Activated CD8-positive, alpha-beta memory T cell treated with anti-CD3 and anti-CD28 coated beads for 36 hours (primary cell): Measurements from ENCODE around the gene NAV2. TPM values are rescaled to one million over a fixed set of nuclear protein-coding genes. Genes with fewer than 3 reads are reported as not detected.

ENCODE experiments used
- CTCF ChIA-PET: fragments of 350-600 bp; sonication (Branson Sonifier 250); formaldehyde crosslinking; loops from one replicate; lab custom pipeline; 2021; ENCODE audit warnings: antibody characterized with exemption; lab: Charles Lee
- POLR2A ChIA-PET: fragments of 350-600 bp; sonication (Branson Sonifier 250); formaldehyde crosslinking; loops from one replicate; lab custom pipeline; 2021; ENCODE audit warnings: antibody characterized with exemption; lab: Charles Lee
- total RNA-seq, 2 experiments: library from RNA; stranded (reverse); gene quantifications; one replicate each; pipeline ENCODE4 v1.2.3, GENCODE V29; 2021

Gene NAV2
- total RNA-seq, result under 1 TPM; 0.23 to 0.25 TPM

- ChIA-PET POLR2A (interaction anchor here (0.6 to 1.0 kb wide), 2 partner anchors 11 to 293 kb away, joined by 4 to 6 read pairs; no protein-coding TSS in a partner anchor), CTCF (no interaction called here)
Measured at GRCh38 chr11:19712281-19713195, at the start of gene NAV2. TSS of gene NAV2 (plus strand) at chr11:19712837. CDS start at chr11:19713696, 859 bp downstream.

GRCh38 chr11:19663206-19663605, 49.4 kb upstream of the NAV2 start:
- ChIA-PET CTCF (no interaction called here), POLR2A (no interaction called here)

GRCh38 chr11:19664886-19665548, 47.6 kb upstream of the NAV2 start:
- POLR2A ChIA-PET, result no interaction called here
- CTCF ChIA-PET, result interaction anchor here (1.5 kb wide), 1 partner anchor 101 kb away, joined by 3 read pairs; no protein-coding TSS in a partner anchor

GRCh38 chr11:19666951-19667350, 45.7 kb upstream of the NAV2 start:
- ChIA-PET POLR2A (no interaction called here), CTCF (no interaction called here)

- POLR2A ChIA-PET, result no interaction called here
- CTCF ChIA-PET, result no interaction called here
Measured at GRCh38 chr11:19669511-19669910, 43.1 kb upstream of the NAV2 start.

GRCh38 chr11:19670030-19670791, 42.4 kb upstream of the NAV2 start:
- ChIA-PET CTCF (no interaction called here), POLR2A (no interaction called here)

- ChIA-PET POLR2A (no interaction called here), CTCF (no interaction called here)
Measured at GRCh38 chr11:19672586-19673206, 39.9 kb upstream of the NAV2 start.

- POLR2A ChIA-PET, result no interaction called here
- CTCF ChIA-PET, result no interaction called here
Measured at GRCh38 chr11:19673924-19674729, 38.5 kb upstream of the NAV2 start.

GRCh38 chr11:19674836-19675235, 37.8 kb upstream of the NAV2 start:
- CTCF ChIA-PET, result no interaction called here

GRCh38 chr11:19675397-19675796, 37.2 kb upstream of the NAV2 start:
- ChIA-PET CTCF (no interaction called here), POLR2A (no interaction called here)

More at GRCh38 chr11:19674836-19675235, 37.8 kb upstream of the NAV2 start:
- POLR2A ChIA-PET, result no interaction called here

- POLR2A ChIA-PET, result no interaction called here
- CTCF ChIA-PET, result no interaction called here
Measured at GRCh38 chr11:19676475-19677380, 35.9 kb upstream of the NAV2 start.

GRCh38 chr11:19677381-19678080, 35.1 kb upstream of the NAV2 start:
- ChIA-PET POLR2A (no interaction called here), CTCF (no interaction called here)

GRCh38 chr11:19679952-19680828, 32.4 kb upstream of the NAV2 start:
- POLR2A ChIA-PET, result no interaction called here
- CTCF ChIA-PET, result no interaction called here

GRCh38 chr11:19680829-19681368, 31.7 kb upstream of the NAV2 start:
- CTCF ChIA-PET, result no interaction called here
- POLR2A ChIA-PET, result no interaction called here

GRCh38 chr11:19683141-19683805, 29.4 kb upstream of the NAV2 start:
- ChIA-PET CTCF (no interaction called here), POLR2A (no interaction called here)
